HTERT RPE-1 (cell line): ENCODE data around the gene ZNF444.
"Not testable (repeated sequence)": the region's sequence is repeated elsewhere in the genome, so short reads cannot be mapped to it uniquely, and the experiment has no call there.

Source experiments
- in situ Hi-C: fragments of 300-500 bp; cut with MboI; formaldehyde crosslinking; loops from 4 replicates; pipeline ENCODE4 v1.14.3; 2020; ENCODE audit warnings: low sequenced_read_pairs

Gene ZNF444

DNA sequence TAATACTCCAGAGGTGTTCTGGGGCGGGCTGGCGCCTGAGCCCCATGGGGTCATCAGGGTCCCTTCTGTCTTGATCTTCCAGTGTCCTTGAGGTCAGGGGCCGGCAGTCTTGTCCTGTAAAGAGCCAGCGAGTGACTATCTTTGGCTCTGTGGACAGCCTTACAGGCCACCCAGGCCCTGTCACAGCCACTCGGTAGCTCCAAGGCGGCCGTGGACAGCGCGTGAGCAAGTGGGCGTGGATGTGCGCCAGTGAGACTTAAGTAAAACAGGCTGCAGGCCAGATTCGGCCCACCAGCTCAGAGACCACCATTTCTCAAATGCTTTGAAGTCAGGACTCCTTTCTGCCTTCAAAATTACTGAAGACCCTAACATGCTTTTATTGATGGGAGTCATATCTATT, 3.7 kb downstream of the ZNF444 start:
- in situ Hi-C loops, result no loop called here

- in situ Hi-C loops, result no loop called here
These were observed 4.6 kb downstream of the ZNF444 start for GRCh38 chr19:56145698-56146097.

- in situ Hi-C loops, result no loop called here
These were observed 5.8 kb downstream of the ZNF444 start for GRCh38 chr19:56146904-56147303.

DNA sequence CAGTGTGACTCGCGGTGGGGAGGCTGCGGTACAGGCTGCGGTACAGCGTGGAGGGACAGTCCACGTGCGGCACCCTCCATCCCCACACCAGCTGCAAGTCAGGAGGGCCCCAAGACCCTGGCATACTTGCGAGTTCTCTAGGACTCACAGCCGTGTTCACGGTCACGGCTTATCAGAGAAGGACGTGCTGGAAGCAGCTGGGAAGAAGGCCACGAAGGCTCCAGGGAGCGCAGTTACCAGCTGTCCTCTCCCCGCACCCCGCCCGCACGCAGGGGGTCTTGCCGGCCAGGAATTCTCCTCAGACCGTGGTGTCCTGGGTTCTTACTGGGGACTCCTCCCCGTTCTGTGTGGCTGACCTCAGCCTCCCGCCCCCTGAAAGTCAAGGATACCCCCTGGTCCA, 6.2 kb downstream of the ZNF444 start:
- in situ Hi-C loops, result no loop called here

DNA sequence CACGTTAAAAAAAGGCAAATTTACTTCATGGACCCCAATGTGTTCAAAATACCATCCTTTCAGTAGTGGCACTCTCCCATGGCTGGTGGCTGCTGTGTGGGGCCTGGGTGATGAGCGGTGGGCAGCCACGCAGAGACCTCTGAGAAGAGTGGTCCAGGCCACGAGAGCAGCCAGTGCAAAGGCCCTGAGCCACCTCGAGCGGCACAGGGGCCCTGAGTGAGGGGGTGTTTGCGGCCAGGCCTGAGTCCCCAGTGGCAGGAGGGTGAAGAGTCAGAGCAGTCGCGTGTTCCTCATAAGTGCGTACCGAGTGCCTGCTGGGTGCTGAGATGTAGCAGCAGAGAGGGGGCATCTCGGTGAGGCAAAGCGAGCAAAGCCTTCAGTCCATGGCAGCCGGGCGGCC, 7.0 kb downstream of the ZNF444 start:
- in situ Hi-C loops, result no loop called here

DNA sequence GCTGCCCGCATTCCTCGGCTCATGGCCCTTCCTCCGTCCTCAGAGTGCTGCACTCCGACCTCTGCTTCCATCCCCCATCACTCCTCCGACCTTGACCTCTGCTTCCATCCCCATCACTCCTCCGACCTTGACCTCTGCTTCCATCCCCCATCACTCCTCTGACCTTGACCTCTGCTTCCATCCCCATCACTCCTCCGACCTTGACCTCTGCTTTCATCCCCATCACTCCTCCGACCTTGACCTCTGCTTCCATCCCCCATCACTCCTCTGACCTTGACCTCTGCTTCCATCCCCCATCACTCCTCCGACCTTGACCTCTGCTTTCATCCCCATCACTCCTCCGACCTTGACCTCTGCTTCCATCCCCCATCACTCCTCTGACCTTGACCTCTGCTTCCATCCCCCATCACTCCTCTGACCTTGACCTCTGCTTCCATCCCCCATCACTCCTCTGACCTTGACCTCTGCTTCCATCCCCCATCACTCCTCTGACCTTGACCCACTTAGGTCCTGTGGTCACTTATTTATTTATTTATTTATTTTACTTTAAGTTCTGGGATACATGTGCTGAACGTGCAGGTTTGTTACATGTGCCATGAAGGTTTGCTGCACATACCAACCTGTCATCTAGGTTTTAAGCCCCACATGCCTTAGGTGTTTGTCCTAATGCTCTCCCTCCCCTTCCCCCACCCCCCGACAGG, 8.0 kb downstream of the ZNF444 start:
- in situ Hi-C loops, result not testable (repeated sequence)

DNA sequence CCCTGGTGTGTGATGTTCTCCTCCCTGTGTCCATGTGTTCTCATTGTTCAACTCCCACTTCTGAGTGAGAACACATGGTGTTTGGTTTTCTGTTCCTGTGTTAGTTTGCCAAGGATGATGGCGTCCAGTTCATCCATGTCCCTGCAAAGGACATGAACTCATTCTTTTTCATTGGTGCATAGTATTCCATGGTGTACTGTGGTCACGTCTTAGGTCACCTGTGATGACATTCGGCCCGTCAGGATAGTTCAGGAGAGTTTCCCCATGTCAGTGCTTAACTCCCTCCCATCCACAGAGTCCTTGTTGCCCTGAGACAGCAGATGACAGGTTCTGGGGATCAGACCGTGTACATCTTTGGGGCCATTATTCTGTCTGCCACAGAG, 8.6 kb downstream of the ZNF444 start:
- in situ Hi-C loops, result no loop called here

- in situ Hi-C loops, result no loop called here
These were observed 9.3 kb downstream of the ZNF444 start for GRCh38 chr19:56150358-56150757.

GRCh38 chr19:56152644-56153043, 11.6 kb downstream of the ZNF444 start:
- in situ Hi-C loops, result no loop called here

DNA sequence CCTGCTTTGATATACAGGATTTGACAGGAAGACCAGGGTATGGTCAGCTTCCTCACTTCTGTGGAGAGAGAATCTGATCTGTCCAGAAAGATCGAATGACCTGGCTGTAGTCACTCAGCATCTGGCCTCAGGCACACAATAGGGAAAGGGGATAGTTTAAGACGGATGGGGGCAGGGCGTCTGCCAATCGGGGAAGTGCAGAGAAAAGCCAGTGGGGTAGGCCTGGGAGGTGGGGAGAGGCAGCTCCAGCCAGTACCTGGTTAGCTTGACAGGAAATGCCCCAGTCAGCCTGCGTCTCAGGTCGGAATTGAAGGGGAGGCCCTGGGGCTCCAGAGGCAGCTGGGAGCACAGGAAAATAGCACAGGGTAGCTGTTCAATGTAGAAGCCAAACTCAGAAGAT, 12.4 kb downstream of the ZNF444 start:
- in situ Hi-C loops, result no loop called here

GRCh38 chr19:56155124-56155687, 14.1 kb downstream of the ZNF444 start:
- in situ Hi-C loops, result no loop called here

DNA sequence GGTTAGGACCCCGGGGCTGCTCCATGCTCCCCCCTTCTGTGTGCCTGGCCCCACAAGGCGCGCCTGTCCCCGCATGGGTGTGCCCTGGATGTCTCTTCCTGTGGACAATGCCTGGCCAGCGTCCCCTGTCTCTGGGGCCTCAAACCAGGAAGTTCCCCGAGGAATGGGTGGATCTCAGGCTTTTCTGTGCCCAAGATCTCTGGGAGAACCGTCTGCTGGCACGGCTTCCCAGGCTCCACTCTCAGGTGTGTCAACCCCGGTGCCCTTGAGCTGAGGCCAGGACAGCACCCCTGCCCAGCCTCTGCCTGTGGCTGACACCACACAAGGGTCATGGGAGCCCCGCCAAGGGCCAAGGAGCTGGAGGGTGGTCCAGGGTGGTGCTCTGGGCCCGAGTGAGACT, 15.7 kb downstream of the ZNF444 start:
- in situ Hi-C loops, result no loop called here

GRCh38 chr19:56158170-56158757, 17.2 kb downstream of the ZNF444 start:
- in situ Hi-C loops, result no loop called here

- in situ Hi-C loops, result no loop called here
These were observed 18.0 kb downstream of the ZNF444 start for GRCh38 chr19:56159009-56159559.

GRCh38 chr19:56159622-56160271, 18.7 kb downstream of the ZNF444 start:
- in situ Hi-C loops, result no loop called here

DNA sequence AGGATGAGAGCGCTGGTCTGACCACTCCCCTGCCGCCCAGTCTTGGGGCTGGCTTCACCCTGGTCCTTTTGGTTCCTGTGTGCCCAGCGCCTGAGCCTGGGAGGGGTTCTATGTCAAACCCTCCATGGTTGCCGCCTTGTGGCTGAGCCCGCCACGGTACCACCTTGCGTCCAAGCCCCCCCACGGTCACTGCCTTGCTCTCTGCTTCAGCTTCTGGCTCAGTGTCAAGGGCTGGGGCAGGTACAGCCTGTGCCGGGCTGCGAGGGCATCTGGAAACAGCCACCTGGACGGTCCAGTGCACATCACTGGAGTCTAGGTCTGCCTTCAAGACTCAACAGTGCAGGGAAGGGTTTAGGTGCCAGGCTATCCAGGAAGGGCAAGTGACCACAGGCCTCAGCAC, 20.4 kb downstream of the ZNF444 start:
- in situ Hi-C loops, result no loop called here

GRCh38 chr19:56162258-56162657, 21.2 kb downstream of the ZNF444 start:
- in situ Hi-C loops, result no loop called here

GRCh38 chr19:56163097-56163496, 22.0 kb downstream of the ZNF444 start:
- in situ Hi-C loops, result no loop called here

- in situ Hi-C loops, result no loop called here
These were observed 26.0 kb downstream of the ZNF444 start for GRCh38 chr19:56167064-56167578.

DNA sequence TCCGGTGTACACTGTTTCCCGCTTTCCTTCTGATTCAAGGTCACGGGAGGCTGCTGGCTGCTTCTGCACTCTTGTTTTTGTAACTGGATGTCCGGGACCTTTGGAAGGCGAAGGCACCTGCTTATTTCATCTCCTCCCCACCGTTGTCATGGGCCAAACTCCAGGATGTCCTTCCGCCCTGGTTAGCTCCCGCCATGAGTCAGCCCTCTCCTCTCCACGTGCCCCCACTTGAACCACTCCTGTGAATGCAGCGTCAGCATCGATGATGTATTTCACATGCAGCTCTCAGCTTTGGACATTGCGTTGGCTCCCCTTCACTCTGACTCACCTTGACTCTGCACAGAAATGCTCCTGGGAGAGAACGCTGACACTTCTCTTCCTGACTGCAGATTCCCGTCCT, 29.2 kb downstream of the ZNF444 start:
- in situ Hi-C loops, result no loop called here

DNA sequence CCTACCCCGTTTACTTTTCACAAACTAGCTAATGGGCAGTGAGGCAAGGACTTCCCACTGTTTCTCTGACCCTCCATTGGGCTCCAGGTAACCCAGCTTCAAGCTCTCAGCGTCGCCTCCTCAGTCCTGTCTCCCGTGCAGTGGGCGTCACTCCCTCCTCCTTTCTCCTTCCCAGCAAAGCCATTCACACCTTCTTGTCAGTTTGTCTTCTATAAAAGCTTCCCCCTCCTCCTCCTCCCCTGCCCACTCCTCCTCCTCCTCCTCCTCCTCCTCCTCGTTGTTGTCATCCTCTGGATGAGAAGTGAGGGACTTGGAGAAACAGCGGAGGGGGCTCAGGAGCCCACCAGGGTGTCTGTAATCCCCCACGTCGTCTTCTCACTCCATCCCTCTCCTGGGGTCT, 33.0 kb downstream of the ZNF444 start:
- in situ Hi-C loops, result no loop called here

GRCh38 chr19:56174550-56174949, 33.5 kb downstream of the ZNF444 start:
- in situ Hi-C loops, result no loop called here
